CD4-positive, alpha-beta T cell treated with Interleukin-17A for 4 hours (primary cell): Measurements from ENCODE around the gene RAP2A.

Experiments
- DNase-seq: peaks from one replicate; pipeline ENCODE4 v3.0.0-alpha.2; 2020; ENCODE audit warnings: mixed read lengths

Gene RAP2A

GRCh38 chr13:97423300-97424045 lies 10.5 kb upstream of the RAP2A start:
- DNase-seq: no peak

- no peak for DNase-seq
Observed at GRCh38 chr13:97425590-97425989, 8.4 kb upstream of the RAP2A start.

GRCh38 chr13:97426695-97427094 lies 7.3 kb upstream of the RAP2A start:
- DNase-seq: no peak

- no peak for DNase-seq
Observed at GRCh38 chr13:97429681-97430081, 4.3 kb upstream of the RAP2A start.

GRCh38 chr13:97430296-97430695 lies 3.7 kb upstream of the RAP2A start:
- no peak for DNase-seq

GRCh38 chr13:97431171-97431764 lies 2.7 kb upstream of the RAP2A start:
- no peak for DNase-seq

- DNase-seq: no peak
Observed at GRCh38 chr13:97432232-97432916, 1.6 kb upstream of the RAP2A start.

GRCh38 chr13:97432917-97433726 lies 847 bp upstream of the RAP2A start:
- DNase-seq: peak; percentile 95

GRCh38 chr13:97434397-97435201 lies 630 bp downstream of the RAP2A start:
- peak; percentile 50 for DNase-seq

- DNase-seq: no peak
Observed at GRCh38 chr13:97435323-97435722, 1.4 kb downstream of the RAP2A start.

GRCh38 chr13:97435794-97436193 lies 1.8 kb downstream of the RAP2A start:
- no peak for DNase-seq

- no peak for DNase-seq
Observed at GRCh38 chr13:97436845-97437244, 2.9 kb downstream of the RAP2A start.

GRCh38 chr13:97437729-97438128 lies 3.8 kb downstream of the RAP2A start:
- no peak for DNase-seq

GRCh38 chr13:97438856-97439595 lies 5.1 kb downstream of the RAP2A start:
- no peak for DNase-seq

GRCh38 chr13:97440598-97441170 lies 6.7 kb downstream of the RAP2A start:
- no peak for DNase-seq

GRCh38 chr13:97441368-97441767 lies 7.4 kb downstream of the RAP2A start:
- no peak for DNase-seq

GRCh38 chr13:97445522-97446187 lies 11.7 kb downstream of the RAP2A start:
- DNase-seq: no peak

- no peak for DNase-seq
Observed at GRCh38 chr13:97446448-97446847, 12.5 kb downstream of the RAP2A start.

GRCh38 chr13:97448503-97449251 lies 14.7 kb downstream of the RAP2A start:
- no peak for DNase-seq

GRCh38 chr13:97454699-97455098 lies 20.7 kb downstream of the RAP2A start:
- no peak for DNase-seq
